KOPT-K1 (cell line): ENCODE measurements around the gene SFXN5.
A peak's percentile ranks its signal among the peaks of the same experiment; 100 is the strongest.

ENCODE experiments used
- H3K27ac ChIP-seq: fragments of 200-600 bp; sonication (generic); 2 replicates; pipeline ENCODE4 v1.5.1; 2016; ENCODE audit warnings: antibody characterized with exemption, mild to moderate bottlenecking, low read depth, low read length; ENCODE audit not compliant: poor library complexity, severe bottlenecking
- H3K36me3 ChIP-seq: fragments of 200-600 bp; sonication (generic); 2 replicates; pipeline ENCODE4 v1.5.1; 2017; ENCODE audit warnings: antibody characterized with exemption, mild to moderate bottlenecking, low read length, moderate library complexity; ENCODE audit not compliant: insufficient read depth
- H3K9me3 ChIP-seq: fragments of 200-600 bp; sonication (generic); 2 replicates; pipeline ENCODE4 v1.5.1; 2017; ENCODE audit warnings: antibody characterized with exemption, low read length, mild to moderate bottlenecking; ENCODE audit not compliant: insufficient read depth, poor library complexity, severe bottlenecking

The SFXN5 gene

GRCh38 chr2:72982781-72983499 lies 88.6 kb downstream of the SFXN5 start:
- Histone ChIP-seq H3K9me3 (no peaks in the 10 kb centered on the region), H3K27ac (no peak overlapping the region), H3K36me3 (no peaks in the 10 kb centered on the region)

- no peaks in the 10 kb centered on the region for H3K9me3 ChIP-seq
- H3K27ac ChIP-seq: no peak overlapping the region
- no peaks in the 10 kb centered on the region for H3K36me3 ChIP-seq
These were observed 89.3 kb downstream of the SFXN5 start for GRCh38 chr2:72982219-72982618.

GRCh38 chr2:72981536-72981935 lies 90.0 kb downstream of the SFXN5 start:
- H3K36me3 ChIP-seq: no peaks in the 10 kb centered on the region
- H3K9me3 ChIP-seq: no peaks in the 10 kb centered on the region
- H3K27ac ChIP-seq: no peak overlapping the region

GRCh38 chr2:72980535-72981217 lies 90.8 kb downstream of the SFXN5 start:
- H3K36me3 ChIP-seq: no peaks in the 10 kb centered on the region
- H3K27ac ChIP-seq: no peak overlapping the region
- H3K9me3 ChIP-seq: no peaks in the 10 kb centered on the region

GRCh38 chr2:72979896-72980295 lies 91.6 kb downstream of the SFXN5 start:
- Histone ChIP-seq H3K9me3 (no peaks in the 10 kb centered on the region), H3K36me3 (no peaks in the 10 kb centered on the region), H3K27ac (no peak overlapping the region)

- H3K36me3 ChIP-seq: no peaks in the 10 kb centered on the region
- H3K27ac ChIP-seq: no peak overlapping the region
- H3K9me3 ChIP-seq: no peaks in the 10 kb centered on the region
These were observed 96.5 kb downstream of the SFXN5 start for GRCh38 chr2:72975017-72975416.

- Histone ChIP-seq H3K9me3 (no peaks in the 10 kb centered on the region), H3K27ac (no peak overlapping the region), H3K36me3 (no peaks in the 10 kb centered on the region)
These were observed 97.1 kb downstream of the SFXN5 start for GRCh38 chr2:72974436-72974754.

GRCh38 chr2:72973566-72974435 lies 97.7 kb downstream of the SFXN5 start:
- Histone ChIP-seq H3K27ac (peak overlapping the region; percentile 30), H3K9me3 (no peaks in the 10 kb centered on the region), H3K36me3 (no peaks in the 10 kb centered on the region)

GRCh38 chr2:72973137-72973535 lies 98.4 kb downstream of the SFXN5 start:
- Histone ChIP-seq H3K36me3 (no peaks in the 10 kb centered on the region), H3K27ac (peak overlapping the region; percentile 30), H3K9me3 (no peaks in the 10 kb centered on the region)

- H3K27ac ChIP-seq: peak overlapping the region; percentile 30
- H3K36me3 ChIP-seq: no peaks in the 10 kb centered on the region
- H3K9me3 ChIP-seq: no peaks in the 10 kb centered on the region
These were observed 99.0 kb downstream of the SFXN5 start for GRCh38 chr2:72972352-72973136.

- Histone ChIP-seq H3K9me3 (no peaks in the 10 kb centered on the region), H3K36me3 (no peaks in the 10 kb centered on the region), H3K27ac (no peak overlapping the region)
These were observed 100.5 kb downstream of the SFXN5 start for GRCh38 chr2:72971036-72971435.

GRCh38 chr2:72969706-72970105 lies 101.8 kb downstream of the SFXN5 start:
- Histone ChIP-seq H3K27ac (no peak overlapping the region), H3K36me3 (no peaks in the 10 kb centered on the region), H3K9me3 (no peaks in the 10 kb centered on the region)

- no peak overlapping the region for H3K27ac ChIP-seq
- H3K9me3 ChIP-seq: no peaks in the 10 kb centered on the region
- H3K36me3 ChIP-seq: no peaks in the 10 kb centered on the region
These were observed 103.2 kb downstream of the SFXN5 start for GRCh38 chr2:72968286-72968685.

GRCh38 chr2:72965770-72966450 lies 105.6 kb downstream of the SFXN5 start:
- Histone ChIP-seq H3K36me3 (no peaks in the 10 kb centered on the region), H3K9me3 (no peaks in the 10 kb centered on the region), H3K27ac (no peak overlapping the region)
